ENCODE data around the gene KEL. TPM values are rescaled to one million over a fixed set of nuclear protein-coding genes. Genes with fewer than 3 reads are reported as not detected.

The KEL gene
- total and polyA plus RNA-seq, 7 experiments from 2014 or later: 0.11 to 1.5 (median 0.22) TPM; not detected in 2

DNA sequence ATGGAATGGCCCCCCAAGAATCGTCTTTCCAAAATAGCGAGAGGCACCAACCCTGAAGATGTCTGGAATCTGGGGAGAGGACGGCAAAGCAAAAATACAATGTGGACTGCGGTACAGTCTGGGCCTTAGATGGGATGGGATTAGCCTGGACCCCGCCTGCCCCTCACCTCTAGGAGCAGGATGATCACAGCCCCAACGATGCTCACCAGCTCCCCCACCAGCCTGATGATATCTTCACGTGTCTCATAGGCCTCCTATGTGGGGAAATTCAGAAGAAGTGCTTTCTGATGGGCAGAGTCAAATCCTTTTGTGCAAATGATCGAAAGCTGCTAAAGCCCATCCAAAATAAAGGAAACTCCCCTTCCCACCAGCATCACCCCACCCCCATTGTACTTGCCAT lies 46.8 kb downstream of the KEL start:
- H3K4me3 Mint-ChIP-seq: no peak overlapping the region
- H3K27ac Mint-ChIP-seq: no peak overlapping the region
- H3K4me1 Mint-ChIP-seq: peaks cover 0 to 2% (median 0%) of the 10 kb centered on the region in 7 donors
- Histone ChIP-seq H3K27me3 (ENCODE audit: control insufficient read depth in 2 of 2, insufficient read depth in 2 of 2, low read length in 2 of 2) (no peaks in the 10 kb centered on the region), H3K9me3 (ENCODE audit: control insufficient read depth in 2 of 3, low read length in 3 of 3) (no peaks in the 10 kb centered on the region), H3K4me3 (ENCODE audit: low read length) (no peak overlapping the region), H3K27ac (ENCODE audit: low read depth, low read length) (no peak overlapping the region), H3K4me1 (ENCODE audit: control insufficient read depth in 2 of 2, insufficient read depth in 2 of 2, low read length in 2 of 2) (no peaks in the 10 kb centered on the region), H3K36me3 (ENCODE audit: control insufficient read depth in 2 of 3, insufficient read depth in 3 of 3, low read length in 3 of 3) (no peaks in the 10 kb centered on the region)
- DNase-seq: no peak
- ATAC-seq: no peak
- ChIA-PET POLR2A (no interaction called here), CTCF (no interaction called here)
- intact Hi-C loops (cut with micrococcal nuclease): no loop called here
- H3K27me3 Mint-ChIP-seq: peaks cover 9 to 26% (median 17%) of the 10 kb centered on the region in 5 donors
- no peaks in the 10 kb centered on the region for H3K36me3 Mint-ChIP-seq
- no peaks in the 10 kb centered on the region for H3K9me3 Mint-ChIP-seq

DNA sequence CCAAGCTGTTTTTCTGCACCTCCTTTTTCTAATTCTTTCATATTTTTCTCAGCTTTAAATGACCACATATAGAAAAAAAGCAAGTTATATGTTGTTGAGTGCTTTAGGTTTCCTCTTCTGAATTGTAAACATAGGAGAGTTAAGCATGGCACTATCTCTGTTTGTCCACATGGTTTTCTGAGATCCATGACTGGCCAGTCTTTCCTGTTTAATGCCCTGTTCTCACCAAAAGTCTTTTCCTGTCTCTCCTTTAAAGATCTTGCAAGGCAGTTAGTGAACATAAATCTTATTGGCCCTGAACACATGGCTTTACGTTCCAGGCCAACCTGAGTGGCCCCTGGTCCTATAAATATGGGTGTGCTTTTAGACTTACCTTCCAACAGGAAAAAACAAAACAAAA lies 48.0 kb downstream of the KEL start:
- Mint-ChIP-seq H3K9me3 (no peaks in the 10 kb centered on the region), H3K36me3 (no peaks in the 10 kb centered on the region), H3K4me1 (peaks cover 0 to 4% (median 0%) of the 10 kb centered on the region in 7 donors), H3K27ac (peak overlapping the region in 1 of 9 donors; percentile 49), H3K27me3 (peaks cover 13 to 33% (median 24%) of the 10 kb centered on the region in 5 donors), H3K4me3 (no peak overlapping the region)
- Histone ChIP-seq H3K9me3 (ENCODE audit: control insufficient read depth in 2 of 3, low read length in 3 of 3) (no peaks in the 10 kb centered on the region), H3K27ac (ENCODE audit: low read depth, low read length) (no peak overlapping the region), H3K27me3 (ENCODE audit: control insufficient read depth in 2 of 2, insufficient read depth in 2 of 2, low read length in 2 of 2) (no peaks in the 10 kb centered on the region), H3K4me1 (ENCODE audit: control insufficient read depth in 2 of 2, insufficient read depth in 2 of 2, low read length in 2 of 2) (no peaks in the 10 kb centered on the region), H3K4me3 (ENCODE audit: low read length) (no peak overlapping the region), H3K36me3 (ENCODE audit: control insufficient read depth in 2 of 3, insufficient read depth in 3 of 3, low read length in 3 of 3) (no peaks in the 10 kb centered on the region)
- CTCF ChIA-PET: no interaction called here
- ATAC-seq (no peak), DNase-seq (no peak)
- POLR2A ChIA-PET: no interaction called here
- intact Hi-C loops (cut with micrococcal nuclease): no loop called here

DNA sequence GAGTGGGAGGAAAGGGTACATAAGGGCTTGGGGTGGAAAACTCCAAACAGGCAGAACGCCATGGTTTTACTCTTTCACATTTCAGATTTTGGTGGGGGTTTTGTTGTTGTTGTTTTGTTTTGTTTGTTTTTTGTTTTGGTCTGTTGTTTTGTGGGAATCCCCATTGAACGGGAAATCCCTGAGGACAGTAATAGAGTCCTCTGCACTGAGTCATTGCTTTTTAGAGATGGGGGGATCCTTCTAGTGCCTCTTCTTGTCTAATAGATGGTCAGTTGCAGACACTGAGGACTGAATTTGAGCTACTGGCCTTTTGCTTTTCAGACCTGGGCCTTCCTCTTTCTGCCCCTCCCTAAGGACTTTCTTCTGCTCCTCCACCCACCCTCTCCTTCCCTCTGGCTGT lies 48.6 kb downstream of the KEL start:
- ChIA-PET CTCF (no interaction called here), POLR2A (no interaction called here)
- Histone ChIP-seq H3K27ac (ENCODE audit: low read depth, low read length) (no peak overlapping the region), H3K27me3 (ENCODE audit: control insufficient read depth in 2 of 2, insufficient read depth in 2 of 2, low read length in 2 of 2) (no peaks in the 10 kb centered on the region), H3K4me1 (ENCODE audit: control insufficient read depth in 2 of 2, insufficient read depth in 2 of 2, low read length in 2 of 2) (no peaks in the 10 kb centered on the region), H3K36me3 (ENCODE audit: control insufficient read depth in 2 of 3, insufficient read depth in 3 of 3, low read length in 3 of 3) (no peaks in the 10 kb centered on the region), H3K9me3 (ENCODE audit: control insufficient read depth in 2 of 3, low read length in 3 of 3) (no peaks in the 10 kb centered on the region), H3K4me3 (ENCODE audit: low read length) (no peak overlapping the region)
- Mint-ChIP-seq H3K27me3 (peaks cover 14 to 37% (median 23%) of the 10 kb centered on the region in 5 donors), H3K27ac (peak overlapping the region in 1 of 9 donors; percentile 49), H3K4me3 (no peak overlapping the region), H3K36me3 (no peaks in the 10 kb centered on the region), H3K9me3 (no peaks in the 10 kb centered on the region), H3K4me1 (peaks cover 0 to 7% (median 0%) of the 10 kb centered on the region in 7 donors)
- DNase-seq: no peak
- no peak for ATAC-seq
- intact Hi-C loops (cut with micrococcal nuclease): no loop called here

DNA sequence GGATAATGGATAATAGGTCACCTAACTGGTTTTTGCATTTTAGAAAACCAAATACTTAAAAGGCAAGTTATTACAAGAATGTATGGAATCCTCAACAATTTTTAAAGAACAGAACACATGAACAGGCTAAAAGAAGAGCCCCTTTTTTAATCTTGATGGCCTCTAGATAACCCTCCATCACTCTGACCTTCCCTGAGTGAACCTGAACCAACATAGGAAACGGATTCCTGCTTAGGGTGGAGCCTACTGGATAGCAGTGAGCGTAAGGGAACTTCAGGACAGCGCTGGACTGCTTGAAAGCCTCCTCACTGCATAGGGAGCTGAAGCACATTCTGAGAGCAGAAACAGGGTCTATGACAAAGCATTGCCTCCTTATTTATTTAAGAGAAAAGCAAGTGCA lies 49.1 kb downstream of the KEL start:
- ATAC-seq: no peak
- Mint-ChIP-seq H3K27me3 (peaks cover 14 to 34% (median 21%) of the 10 kb centered on the region in 5 donors), H3K4me1 (peaks cover 0 to 7% (median 0%) of the 10 kb centered on the region in 7 donors), H3K36me3 (no peaks in the 10 kb centered on the region), H3K27ac (no peak overlapping the region), H3K9me3 (no peaks in the 10 kb centered on the region), H3K4me3 (no peak overlapping the region)
- intact Hi-C loops (cut with micrococcal nuclease): no loop called here
- ChIA-PET POLR2A (no interaction called here), CTCF (no interaction called here)
- no peak for DNase-seq
- Histone ChIP-seq H3K9me3 (ENCODE audit: control insufficient read depth in 2 of 3, low read length in 3 of 3) (no peaks in the 10 kb centered on the region), H3K27me3 (ENCODE audit: control insufficient read depth in 2 of 2, insufficient read depth in 2 of 2, low read length in 2 of 2) (no peaks in the 10 kb centered on the region), H3K36me3 (ENCODE audit: control insufficient read depth in 2 of 3, insufficient read depth in 3 of 3, low read length in 3 of 3) (no peaks in the 10 kb centered on the region), H3K27ac (ENCODE audit: low read depth, low read length) (no peak overlapping the region), H3K4me1 (ENCODE audit: control insufficient read depth in 2 of 2, insufficient read depth in 2 of 2, low read length in 2 of 2) (no peaks in the 10 kb centered on the region), H3K4me3 (ENCODE audit: low read length) (no peak overlapping the region)

DNA sequence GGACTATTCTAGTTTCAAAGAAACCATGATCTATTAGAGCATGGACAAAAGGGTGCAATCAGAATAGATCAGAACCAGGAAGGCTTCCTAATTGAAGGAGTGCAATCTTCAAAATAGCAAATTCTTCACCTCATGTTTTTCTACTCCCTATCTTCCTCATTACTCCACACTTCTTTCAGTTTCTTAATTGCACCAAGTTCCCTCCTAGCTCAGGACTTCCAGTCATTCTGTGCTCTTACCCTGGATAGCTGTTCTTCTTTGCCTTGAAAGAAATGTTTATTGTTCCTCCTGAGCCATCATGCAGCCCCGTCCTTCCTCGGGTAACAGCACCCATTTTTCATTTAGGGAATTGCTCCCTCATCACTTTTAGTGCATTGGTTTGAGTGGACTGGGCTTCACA lies 51.7 kb downstream of the KEL start:
- H3K27me3 Mint-ChIP-seq: peaks cover 18 to 43% (median 20%) of the 10 kb centered on the region in 5 donors
- Histone ChIP-seq H3K4me3 (ENCODE audit: low read length) (no peak overlapping the region), H3K36me3 (ENCODE audit: control insufficient read depth in 2 of 3, insufficient read depth in 3 of 3, low read length in 3 of 3) (no peaks in the 10 kb centered on the region), H3K27ac (ENCODE audit: low read depth, low read length) (no peak overlapping the region), H3K27me3 (ENCODE audit: control insufficient read depth in 2 of 2, insufficient read depth in 2 of 2, low read length in 2 of 2) (no peaks in the 10 kb centered on the region), H3K9me3 (ENCODE audit: control insufficient read depth in 2 of 3, low read length in 3 of 3) (no peaks in the 10 kb centered on the region), H3K4me1 (ENCODE audit: control insufficient read depth in 2 of 2, insufficient read depth in 2 of 2, low read length in 2 of 2) (no peaks in the 10 kb centered on the region)
- intact Hi-C loops (cut with micrococcal nuclease): no loop called here
- H3K4me3 Mint-ChIP-seq: no peak overlapping the region
- ChIA-PET CTCF (no interaction called here), POLR2A (interaction anchor here (0.7 kb wide), 1 partner anchor 16 kb away, joined by 3 read pairs; no protein-coding TSS in a partner anchor)
- peaks cover 0 to 7% (median 0%) of the 10 kb centered on the region in 7 donors for H3K4me1 Mint-ChIP-seq
- H3K36me3 Mint-ChIP-seq: peaks cover 0 to 3% (median 0%) of the 10 kb centered on the region in 5 donors
- ATAC-seq (no peak), DNase-seq (no peak)
- H3K9me3 Mint-ChIP-seq: peaks cover 0 to 6% (median 0%) of the 10 kb centered on the region in 11 donors
- no peak overlapping the region for H3K27ac Mint-ChIP-seq

DNA sequence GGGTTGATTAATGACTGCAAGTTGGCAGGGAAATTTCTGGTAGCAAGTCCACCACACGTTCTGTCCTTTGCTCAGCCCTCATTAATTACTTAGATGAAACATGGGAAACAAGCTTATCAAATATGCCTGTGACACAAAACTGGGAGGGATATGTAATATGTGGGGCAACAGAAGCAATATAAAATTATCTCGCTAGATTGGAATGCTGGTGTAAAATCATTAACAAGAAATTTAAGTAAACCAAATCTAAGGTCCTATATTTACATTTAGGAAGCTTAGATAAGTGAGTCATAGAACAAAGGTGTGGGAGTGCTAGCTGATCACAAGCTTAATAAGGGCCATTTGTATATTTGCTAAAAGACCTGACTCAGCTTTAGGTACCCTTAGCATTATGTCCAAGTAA lies 52.1 kb downstream of the KEL start:
- POLR2A ChIA-PET: interaction anchor here (0.7 kb wide), 1 partner anchor 15 kb away, joined by 3 read pairs; no protein-coding TSS in a partner anchor
- Mint-ChIP-seq H3K27me3 (peaks cover 18 to 43% (median 20%) of the 10 kb centered on the region in 5 donors), H3K4me3 (no peak overlapping the region), H3K27ac (no peak overlapping the region), H3K36me3 (peaks cover 0 to 3% (median 0%) of the 10 kb centered on the region in 5 donors), H3K4me1 (peaks cover 0 to 7% (median 0%) of the 10 kb centered on the region in 7 donors), H3K9me3 (peaks cover 0 to 6% (median 0%) of the 10 kb centered on the region in 11 donors)
- DNase-seq: no peak
- Histone ChIP-seq H3K9me3 (ENCODE audit: control insufficient read depth in 2 of 3, low read length in 3 of 3) (no peaks in the 10 kb centered on the region), H3K27ac (ENCODE audit: low read depth, low read length) (no peak overlapping the region), H3K4me1 (ENCODE audit: control insufficient read depth in 2 of 2, insufficient read depth in 2 of 2, low read length in 2 of 2) (no peaks in the 10 kb centered on the region), H3K27me3 (ENCODE audit: control insufficient read depth in 2 of 2, insufficient read depth in 2 of 2, low read length in 2 of 2) (no peaks in the 10 kb centered on the region), H3K4me3 (ENCODE audit: low read length) (no peak overlapping the region), H3K36me3 (ENCODE audit: control insufficient read depth in 2 of 3, insufficient read depth in 3 of 3, low read length in 3 of 3) (no peaks in the 10 kb centered on the region)
- no peak for ATAC-seq
- intact Hi-C loops (cut with micrococcal nuclease): no loop called here
- CTCF ChIA-PET: no interaction called here
